GM18868 (cell line): Measurements from ENCODE around the gene RPL37.
"Not testable (repeated sequence)": the region's sequence is repeated elsewhere in the genome, so short reads cannot be mapped to it uniquely, and the experiment has no call there.

Experiments used
- ATAC-seq: cut with Tn5 transposase; IDR thresholded peaks from one replicate; pipeline ENCODE4 v1.9.1; 2021; ENCODE audit warnings: mild to moderate bottlenecking, moderate library complexity; ENCODE audit not compliant: unreplicated experiment

The RPL37 gene

GRCh38 chr5:40834849-40835787 is at the start of gene RPL37:
TSS of gene RPL37 (minus strand) at chr5:40835222. CDS start at chr5:40835185, 37 bp downstream.
- ATAC-seq, result peak; percentile 96

GRCh38 chr5:40883051-40883450 is 48.0 kb upstream of the RPL37 start:
- not testable (repeated sequence) for ATAC-seq

GRCh38 chr5:40882291-40882690 is 47.3 kb upstream of the RPL37 start:
- no peak for ATAC-seq

GRCh38 chr5:40879163-40879942 is 44.3 kb upstream of the RPL37 start:
- peak; percentile 70 for ATAC-seq

- no peak for ATAC-seq
These were observed 42.5 kb upstream of the RPL37 start for GRCh38 chr5:40877371-40877988.

GRCh38 chr5:40875958-40876357 is 40.9 kb upstream of the RPL37 start:
- ATAC-seq, result no peak

GRCh38 chr5:40873286-40873880 is 38.4 kb upstream of the RPL37 start:
- ATAC-seq, result no peak

GRCh38 chr5:40872253-40872652 is 37.2 kb upstream of the RPL37 start:
- ATAC-seq, result not testable (repeated sequence)

- ATAC-seq, result no peak
These were observed 36.2 kb upstream of the RPL37 start for GRCh38 chr5:40871177-40871576.

- no peak for ATAC-seq
These were observed 34.4 kb upstream of the RPL37 start for GRCh38 chr5:40869384-40869783.

GRCh38 chr5:40866844-40867243 is 31.8 kb upstream of the RPL37 start:
- ATAC-seq, result no peak

- not testable (repeated sequence) for ATAC-seq
These were observed 30.0 kb upstream of the RPL37 start for GRCh38 chr5:40865004-40865403.

GRCh38 chr5:40860711-40861110 is 25.7 kb upstream of the RPL37 start:
- no peak for ATAC-seq

GRCh38 chr5:40853632-40854192 is 18.7 kb upstream of the RPL37 start:
- ATAC-seq, result no peak

GRCh38 chr5:40847525-40847924 is 12.5 kb upstream of the RPL37 start:
- no peak for ATAC-seq

- no peak for ATAC-seq
These were observed 11.3 kb upstream of the RPL37 start for GRCh38 chr5:40846371-40846770.

GRCh38 chr5:40844565-40844964 is 9.5 kb upstream of the RPL37 start:
- no peak for ATAC-seq

GRCh38 chr5:40842351-40842750 is 7.3 kb upstream of the RPL37 start:
- no peak for ATAC-seq

GRCh38 chr5:40841068-40841805 is 6.2 kb upstream of the RPL37 start, which contains the start of gene CARD6:
TSS of gene CARD6 (plus strand) at chr5:40841367. CDS start at chr5:40841383, 16 bp downstream.
- ATAC-seq, result peak; percentile 55

GRCh38 chr5:40838086-40838485 is 3.1 kb upstream of the RPL37 start:
- no peak for ATAC-seq
